Fibroblast of lung (primary cell): Measurements from ENCODE around the gene MAP7D2. TPM values are rescaled to one million over a fixed set of nuclear protein-coding genes. Genes with fewer than 3 reads are reported as not detected.

Source experiments
- DNase-seq, 2 donors: peaks; one replicate each; pipeline versions ENCODE4 v3.0.0 to v3.0.0-alpha.2; 2010; ENCODE audit warnings: low read depth in 2 of 2
- H2AFZ ChIP-seq: 2 replicates; pipeline ENCODE4 v1.5.1; 2012; ENCODE audit warnings: low read length, control low read depth, inconsistent platforms
- H3K27ac ChIP-seq: 2 replicates; pipeline ENCODE4 v1.5.1; 2011; ENCODE audit warnings: low read length, control low read depth; ENCODE audit not compliant: insufficient read depth
- H3K27me3 ChIP-seq: 2 replicates; pipeline ENCODE4 v1.5.1; 2011; ENCODE audit warnings: mild to moderate bottlenecking, low read length; ENCODE audit not compliant: control insufficient read depth, insufficient read depth
- H3K36me3 ChIP-seq: 2 replicates; pipeline ENCODE4 v1.5.1; 2011; ENCODE audit warnings: low read length; ENCODE audit not compliant: control insufficient read depth, insufficient read depth
- H3K4me1 ChIP-seq: 2 replicates; pipeline ENCODE4 v1.5.1; 2011; ENCODE audit warnings: low read length; ENCODE audit not compliant: control insufficient read depth, insufficient read depth; ENCODE audit errors: extremely low read depth
- H3K4me2 ChIP-seq: 2 replicates; pipeline ENCODE4 v1.5.1; 2011; ENCODE audit warnings: low read length, control low read depth; ENCODE audit not compliant: insufficient read depth; ENCODE audit errors: extremely low read depth
- H3K4me3 ChIP-seq, 4 experiments: fragments of 200-600 bp in 1 of 4; sonication (generic) in 1 of 4; replicated peaks in 1 of 4; 2 replicates each; pipeline ENCODE4 v1.5.1; 2011 to 2016; ENCODE audit warnings: low read length in 4 of 4, low read depth in 3 of 4, mild to moderate bottlenecking in 3 of 4, control low read depth in 2 of 4, inconsistent platforms in 1 of 4, mixed read lengths in 1 of 4; ENCODE audit not compliant: insufficient read depth in 1 of 4; ENCODE audit errors: control extremely low read depth in 1 of 4
- H3K79me2 ChIP-seq: 2 replicates; pipeline ENCODE4 v1.5.1; 2012; ENCODE audit warnings: mild to moderate bottlenecking, low read length, inconsistent platforms; ENCODE audit not compliant: control insufficient read depth, insufficient read depth
- H3K9ac ChIP-seq: 2 replicates; pipeline ENCODE4 v1.5.1; 2011; ENCODE audit warnings: mild to moderate bottlenecking, low read length, control low read depth; ENCODE audit not compliant: insufficient read depth
- H3K9me3 ChIP-seq: 2 replicates; pipeline ENCODE4 v1.5.1; 2012; ENCODE audit warnings: low read depth, low read length; ENCODE audit not compliant: control insufficient read depth, insufficient read depth
- H4K20me1 ChIP-seq: 2 replicates; pipeline ENCODE4 v1.5.1; 2011; ENCODE audit warnings: low read length; ENCODE audit not compliant: control insufficient read depth, insufficient read depth; ENCODE audit errors: extremely low read depth
- CTCF ChIP-seq, 2 donors: IDR thresholded peaks in 1 of 2; conservative IDR thresholded peaks in 1 of 2; 1 replicate in 1 of 2; 2 replicates in 1 of 2; pipeline ENCODE4 v1.5.1; 2011 to 2012; ENCODE audit warnings: low read length in 2 of 2, control low read depth in 1 of 2, inconsistent platforms in 1 of 2, low read depth in 1 of 2, mild to moderate bottlenecking in 1 of 2
- EZH2 ChIP-seq: IDR thresholded peaks from 2 replicates; pipeline ENCODE4 v1.5.1; 2012; ENCODE audit warnings: low read length, control low read depth, mild to moderate bottlenecking; ENCODE audit errors: missing control alignments
- polyA plus RNA-seq, 2 donors: library from polyadenylated mRNA; depleted of rRNA in 1 of 2; stranded (reverse) in 1 of 2; unstranded in 1 of 2; fragments of >200 nt; gene quantifications; 2 replicates each; pipeline ENCODE4 v1.2.1, GENCODE V29; 2011 to 2012; ENCODE audit warnings: missing spikeins in 1 of 2
- total RNA-seq: library from RNA; depleted of rRNA; stranded (reverse); fragments of >200 nt; gene quantifications from 2 replicates; pipeline ENCODE4 v1.2.1, GENCODE V29; 2014

Gene MAP7D2
- total and polyA plus RNA-seq, 2 donors (not counting 1 experiment from before 2014, with no cell fraction given), result under 0.01 to 0.26 TPM

- Histone ChIP-seq H3K4me1 (no peaks in the 10 kb centered on the region), H3K4me2 (no peak overlapping the region), H3K27me3 (no peaks in the 10 kb centered on the region), H3K4me3 (no peak overlapping the region), H4K20me1 (no peaks in the 10 kb centered on the region), H2AFZ (no peak overlapping the region), H3K27ac (no peak overlapping the region), H3K9ac (no peak overlapping the region), H3K79me2 (no peaks in the 10 kb centered on the region), H3K36me3 (no peaks in the 10 kb centered on the region), H3K9me3 (no peaks in the 10 kb centered on the region)
- TF ChIP-seq EZH2 (no peak), CTCF (conservative IDR thresholded peaks at IDR 0.05 in 1 of 2, IDR thresholded peaks at IDR 0.05 in 1 of 2; ENCODE audit: low read depth in 1 of 2, low read length in 2 of 2) (no peak)
- no peak for DNase-seq
Measured at GRCh38 chrX:19960913-19961312, 155.8 kb downstream of the MAP7D2 start.

DNA sequence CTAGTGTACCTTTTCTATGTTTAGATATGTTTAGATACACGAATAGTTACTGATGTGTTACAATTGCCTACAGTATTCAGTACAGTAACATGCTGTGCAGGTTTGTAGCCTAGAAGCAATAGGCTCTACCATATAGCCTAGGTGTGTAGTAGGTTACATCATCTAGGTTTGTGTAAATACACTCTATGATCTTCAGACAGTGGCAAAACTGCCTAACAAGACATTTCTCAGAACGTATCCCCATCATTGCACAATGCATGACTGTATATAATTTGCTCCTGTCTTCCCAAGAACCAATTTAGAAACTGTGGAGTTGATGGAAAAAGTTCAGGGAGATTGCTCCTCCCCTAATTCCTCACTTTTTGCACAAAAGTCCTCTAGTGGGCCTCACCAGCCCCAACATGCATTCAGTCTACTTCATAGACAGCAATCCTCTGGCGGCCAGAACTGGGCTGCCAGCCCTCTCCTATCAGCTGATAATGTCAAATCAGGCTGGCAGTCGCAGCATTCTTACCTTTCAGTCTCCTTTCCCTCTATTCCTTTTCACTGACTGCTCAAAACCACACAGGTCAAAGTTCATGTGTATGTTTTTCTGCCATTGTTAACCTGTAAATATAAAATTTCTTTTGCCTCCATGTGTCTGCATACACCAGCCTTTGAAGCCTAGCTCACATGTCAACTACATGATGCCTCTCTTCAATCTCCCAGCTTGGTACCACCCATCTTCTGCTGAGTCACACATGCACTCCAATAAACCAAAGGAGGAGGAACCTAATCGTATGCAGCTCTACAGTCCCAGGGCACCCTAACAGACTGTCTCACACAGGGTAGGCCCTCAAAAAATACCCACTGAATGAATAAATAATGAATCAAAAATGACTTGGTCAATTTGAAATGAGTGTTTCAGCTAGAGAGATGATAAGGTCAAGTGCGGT lies 157.9 kb downstream of the MAP7D2 start:
- DNase-seq, result peak in 1 of 2 donors; percentile 1

More for the DNA sequence above, 157.9 kb downstream of the MAP7D2 start:
- H2AFZ ChIP-seq, result no peak overlapping the region
- no peaks in the 10 kb centered on the region for H4K20me1 ChIP-seq
- H3K4me1 ChIP-seq, result no peaks in the 10 kb centered on the region
- no peak overlapping the region for H3K27ac ChIP-seq
- no peak for TF ChIP-seq EZH2
- TF ChIP-seq CTCF (conservative IDR thresholded peaks at IDR 0.05 in 1 of 2, IDR thresholded peaks at IDR 0.05 in 1 of 2; ENCODE audit: low read depth in 1 of 2, low read length in 2 of 2), result no peak
- no peaks in the 10 kb centered on the region for H3K9me3 ChIP-seq
- no peaks in the 10 kb centered on the region for H3K36me3 ChIP-seq
- H3K4me3 ChIP-seq, result no peak overlapping the region
- H3K9ac ChIP-seq, result no peak overlapping the region
- H3K79me2 ChIP-seq, result no peaks in the 10 kb centered on the region
- no peaks in the 10 kb centered on the region for H3K27me3 ChIP-seq
- H3K4me2 ChIP-seq, result no peak overlapping the region
